Liver (tissue), 9 donors: ENCODE results near the gene MAN1C1. TPM values are rescaled to one million over a fixed set of nuclear protein-coding genes. Genes with fewer than 3 reads are reported as not detected.

Experiments used
- DNase-seq: peaks from one replicate; pipeline ENCODE4 v3.0.0-alpha.2; 2017; ENCODE audit warnings: low spot score
- H3K27ac ChIP-seq, 2 donors: one replicate each; pipeline ENCODE4 v1.7.0; 2013; ENCODE audit warnings: inconsistent platforms in 2 of 2, low read length in 2 of 2, control low read depth in 1 of 2, low read depth in 1 of 2, mild to moderate bottlenecking in 1 of 2
- H3K27me3 ChIP-seq, 4 donors: one replicate each; pipeline versions ENCODE4 v1.6.1 to v1.7.0; 2013; ENCODE audit warnings: low read length in 3 of 4, inconsistent platforms in 1 of 4, mild to moderate bottlenecking in 1 of 4, moderate library complexity in 1 of 4; ENCODE audit not compliant: control insufficient read depth in 4 of 4, insufficient read depth in 4 of 4
- H3K36me3 ChIP-seq, 4 donors: one replicate each; pipeline versions ENCODE4 v1.6.1 to v1.7.0; 2013; ENCODE audit warnings: low read length in 3 of 4, mild to moderate bottlenecking in 3 of 4, low read depth in 1 of 4, moderate library complexity in 1 of 4; ENCODE audit not compliant: control insufficient read depth in 4 of 4, insufficient read depth in 3 of 4
- H3K4me1 ChIP-seq, 4 donors: one replicate each; pipeline versions ENCODE4 v1.6.1 to v1.7.0; 2013; ENCODE audit warnings: low read length in 3 of 4, mild to moderate bottlenecking in 3 of 4, moderate library complexity in 1 of 4; ENCODE audit not compliant: control insufficient read depth in 4 of 4, insufficient read depth in 4 of 4
- H3K4me3 ChIP-seq, 3 donors: one replicate each; pipeline versions ENCODE4 v1.6.1 to v1.7.0; 2013; ENCODE audit warnings: low read length in 3 of 3, control low read depth in 1 of 3, low read depth in 1 of 3, mild to moderate bottlenecking in 1 of 3
- H3K9ac ChIP-seq, 2 donors: one replicate each; pipeline ENCODE4 v1.7.0; 2013; ENCODE audit warnings: low read length in 2 of 2, mild to moderate bottlenecking in 2 of 2, moderate library complexity in 2 of 2, control low read depth in 1 of 2, low read depth in 1 of 2
- H3K9me3 ChIP-seq, 4 donors: one replicate each; pipeline versions ENCODE4 v1.6.1 to v1.7.0; 2013; ENCODE audit warnings: low read length in 3 of 4; ENCODE audit not compliant: control insufficient read depth in 4 of 4
- FOXA1 ChIP-seq: IDR thresholded peaks from 2 replicates; pipeline ENCODE4 v1.6.1; 2016; ENCODE audit warnings: antibody characterized with exemption
- FOXA2 ChIP-seq: IDR thresholded peaks from 2 replicates; pipeline ENCODE4 v1.6.1; 2016; ENCODE audit warnings: antibody characterized with exemption
- GABPA ChIP-seq, 2 donors: IDR thresholded peaks in 1 of 2; conservative IDR thresholded peaks in 1 of 2; 2 replicates each; pipeline ENCODE4 v1.6.1; 2016; ENCODE audit warnings: antibody characterized with exemption in 2 of 2, mild to moderate bottlenecking in 1 of 2, moderate library complexity in 1 of 2
- HNF4A ChIP-seq, 2 donors: conservative IDR thresholded peaks; 2 replicates each; pipeline ENCODE4 v1.6.1; 2016; ENCODE audit warnings: antibody characterized with exemption in 2 of 2, mild to moderate bottlenecking in 2 of 2
- HNF4G ChIP-seq: IDR thresholded peaks from 2 replicates; pipeline ENCODE4 v1.6.1; 2016; ENCODE audit warnings: antibody characterized with exemption
- JUND ChIP-seq, 2 donors: IDR thresholded peaks; 2 replicates each; pipeline ENCODE4 v1.6.1; 2016; ENCODE audit warnings: antibody characterized with exemption in 2 of 2
- NR2F2 ChIP-seq: IDR thresholded peaks from 2 replicates; pipeline ENCODE4 v1.6.1; 2016; ENCODE audit warnings: antibody characterized with exemption
- RAD21 ChIP-seq, 2 donors: IDR thresholded peaks; 2 replicates each; pipeline ENCODE4 v1.6.1; 2016; ENCODE audit warnings: antibody characterized with exemption in 2 of 2, mild to moderate bottlenecking in 2 of 2
- RXRA ChIP-seq, 2 donors: IDR thresholded peaks; 2 replicates each; pipeline ENCODE4 v1.6.1; 2017 to 2018; ENCODE audit warnings: antibody characterized with exemption in 2 of 2, mild to moderate bottlenecking in 1 of 2
- SP1 ChIP-seq: IDR thresholded peaks from 2 replicates; pipeline ENCODE4 v1.6.1; 2018; ENCODE audit warnings: antibody characterized with exemption, mild to moderate bottlenecking
- TAF1 ChIP-seq: conservative IDR thresholded peaks from 2 replicates; pipeline ENCODE4 v1.6.1; 2016; ENCODE audit warnings: antibody characterized with exemption, mild to moderate bottlenecking
- YY1 ChIP-seq: IDR thresholded peaks from 2 replicates; pipeline ENCODE4 v1.6.1; 2016; ENCODE audit warnings: antibody characterized with exemption, mild to moderate bottlenecking
- WGBS: extraction: QIAGEN DNeasy Blood & Tissue Kit; methylation state at CpG from one replicate; pipeline ENCODE4 v1.1.7; 2013; 5-methylcytosine and 5-hydroxymethylcytosine counted together
- polyA plus RNA-seq, 2 donors: library from polyadenylated mRNA; stranded (reverse) in 1 of 2; unstranded in 1 of 2; fragments of 200-250 nt in 1 of 2; fragments of >200 nt in 1 of 2; fragmentation: Nextera tagmentation in 1 of 2; extraction: Ambion mirVana in 1 of 2; gene quantifications; one replicate each; pipeline versions ENCODE4 v1.2.1 to v1.2.3, GENCODE V29; 2013 to 2015
- total RNA-seq, 2 donors: library from RNA; depleted of rRNA; stranded (reverse); fragments of >200 nt; gene quantifications; one replicate each; pipeline ENCODE4 v1.2.3, GENCODE V29; 2014
- TF ChIP-seq, protein P1 (sequence below): IDR thresholded peaks from 2 replicates; pipeline ENCODE4 v1.6.1; 2016; ENCODE audit warnings: antibody characterized with exemption
- TF ChIP-seq, protein P2 (sequence below): IDR thresholded peaks from 2 replicates; pipeline ENCODE4 v1.6.1; 2016; ENCODE audit warnings: antibody characterized with exemption
- TF ChIP-seq, protein P3 (sequence below): IDR thresholded peaks from 2 replicates; pipeline ENCODE4 v1.6.1; 2016; ENCODE audit warnings: antibody characterized with exemption, mild to moderate bottlenecking
- TF ChIP-seq, protein P4 (sequence below): IDR thresholded peaks from 2 replicates; pipeline ENCODE4 v1.6.1; 2016; ENCODE audit warnings: antibody characterized with exemption
- TF ChIP-seq, protein P5 (sequence below): fragments of 150-350 bp; IDR thresholded peaks from 2 replicates; pipeline ENCODE4 v1.5.1; 2017; ENCODE audit warnings: improper control_type of control experiment, low read depth, low read length; ENCODE audit not compliant: missing input control
- donor health status: healthy.
- donor health status: healthy.
- donor health status: healthy.
- donor health status: healthy.
- donor health status: healthy.

Gene MAN1C1
- total and polyA plus RNA-seq, 4 donors = 6.3 to 16.0 (median 8.1) TPM

DNA sequence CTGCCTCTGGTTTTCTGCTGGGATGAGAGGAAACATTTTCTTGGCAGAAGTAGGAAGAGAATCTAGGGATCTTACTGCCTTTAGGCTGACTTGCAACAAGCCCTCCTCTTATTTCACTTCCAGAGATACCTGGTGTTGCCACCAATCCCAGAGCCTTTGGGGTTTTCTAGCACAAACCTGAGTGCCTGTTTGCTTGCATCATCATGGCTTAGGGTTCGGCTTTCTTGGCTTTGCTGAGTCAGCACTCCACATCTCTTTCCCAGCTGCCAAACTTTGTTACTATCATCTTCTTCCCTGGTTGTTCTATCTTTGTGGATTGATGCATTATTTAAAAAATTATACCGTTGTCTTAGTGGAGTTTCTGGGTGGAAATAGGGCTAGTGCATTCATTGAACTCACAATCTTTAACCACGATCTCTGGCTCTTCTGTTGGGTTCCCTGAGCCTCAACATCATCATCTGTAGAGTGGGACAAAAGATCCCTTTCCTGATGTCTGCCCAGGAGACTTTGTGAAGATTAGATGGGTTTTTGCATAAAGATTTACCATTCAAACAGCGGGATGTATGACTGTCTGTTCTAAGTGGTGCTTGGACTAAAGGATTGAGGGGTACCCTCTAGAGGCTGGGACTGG lies 106.8 kb downstream of the MAN1C1 start:
- DNase-seq = no peak
- Histone ChIP-seq H3K36me3 (no peaks in the 10 kb centered on the region), H3K27me3 (no peaks in the 10 kb centered on the region), H3K9me3 (no peaks in the 10 kb centered on the region), H3K4me1 (peaks cover 0 to 9% (median 5%) of the 10 kb centered on the region in 4 donors), H3K27ac (no peak overlapping the region), H3K4me3 (no peak overlapping the region), H3K9ac (no peak overlapping the region)
- 76% methylated on average over 4 of the region's 4 CpGs for WGBS
- TF ChIP-seq, protein P1, sequence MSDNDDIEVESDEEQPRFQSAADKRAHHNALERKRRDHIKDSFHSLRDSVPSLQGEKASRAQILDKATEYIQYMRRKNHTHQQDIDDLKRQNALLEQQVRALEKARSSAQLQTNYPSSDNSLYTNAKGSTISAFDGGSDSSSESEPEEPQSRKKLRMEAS = no peak
- TF ChIP-seq, protein P2, sequence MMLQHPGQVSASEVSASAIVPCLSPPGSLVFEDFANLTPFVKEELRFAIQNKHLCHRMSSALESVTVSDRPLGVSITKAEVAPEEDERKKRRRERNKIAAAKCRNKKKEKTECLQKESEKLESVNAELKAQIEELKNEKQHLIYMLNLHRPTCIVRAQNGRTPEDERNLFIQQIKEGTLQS = no peak
- TF ChIP-seq TAF1 (no peak), HNF4A (conservative IDR thresholded peaks at IDR 0.05) (no peak), FOXA2 (no peak)

DNA sequence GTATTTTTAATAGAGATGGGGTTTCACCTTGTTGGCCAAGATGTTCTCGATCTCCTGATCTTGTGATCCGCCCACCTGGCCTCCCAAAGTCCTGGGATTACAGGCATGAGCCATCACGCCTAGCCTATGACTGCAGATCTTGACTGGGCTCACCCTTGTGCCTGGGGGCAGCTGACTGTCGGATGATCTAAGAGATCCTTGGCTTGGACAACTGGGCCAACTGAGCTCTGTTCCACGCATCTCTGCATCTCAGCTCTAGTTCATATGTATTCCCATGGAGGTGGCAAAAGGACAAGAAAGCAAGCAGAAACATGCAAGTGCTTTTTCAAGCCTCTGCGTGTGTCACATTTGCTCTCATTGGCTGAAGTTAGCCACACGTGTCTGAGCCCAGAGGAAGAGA lies 107.6 kb downstream of the MAN1C1 start:
- TF ChIP-seq SP1 (no peak), FOXA1 (no peak), RAD21 (IDR thresholded peaks at IDR 0.05) (no peak), TAF1 (no peak), HNF4G (no peak), RXRA (IDR thresholded peaks at IDR 0.05) (no peak), HNF4A (conservative IDR thresholded peaks at IDR 0.05) (no peak), YY1 (no peak), FOXA2 (no peak), GABPA (IDR thresholded peaks at IDR 0.05 in 1 of 2, conservative IDR thresholded peaks at IDR 0.05 in 1 of 2) (no peak), JUND (IDR thresholded peaks at IDR 0.05) (no peak), NR2F2 (no peak)
- TF ChIP-seq, protein P3, sequence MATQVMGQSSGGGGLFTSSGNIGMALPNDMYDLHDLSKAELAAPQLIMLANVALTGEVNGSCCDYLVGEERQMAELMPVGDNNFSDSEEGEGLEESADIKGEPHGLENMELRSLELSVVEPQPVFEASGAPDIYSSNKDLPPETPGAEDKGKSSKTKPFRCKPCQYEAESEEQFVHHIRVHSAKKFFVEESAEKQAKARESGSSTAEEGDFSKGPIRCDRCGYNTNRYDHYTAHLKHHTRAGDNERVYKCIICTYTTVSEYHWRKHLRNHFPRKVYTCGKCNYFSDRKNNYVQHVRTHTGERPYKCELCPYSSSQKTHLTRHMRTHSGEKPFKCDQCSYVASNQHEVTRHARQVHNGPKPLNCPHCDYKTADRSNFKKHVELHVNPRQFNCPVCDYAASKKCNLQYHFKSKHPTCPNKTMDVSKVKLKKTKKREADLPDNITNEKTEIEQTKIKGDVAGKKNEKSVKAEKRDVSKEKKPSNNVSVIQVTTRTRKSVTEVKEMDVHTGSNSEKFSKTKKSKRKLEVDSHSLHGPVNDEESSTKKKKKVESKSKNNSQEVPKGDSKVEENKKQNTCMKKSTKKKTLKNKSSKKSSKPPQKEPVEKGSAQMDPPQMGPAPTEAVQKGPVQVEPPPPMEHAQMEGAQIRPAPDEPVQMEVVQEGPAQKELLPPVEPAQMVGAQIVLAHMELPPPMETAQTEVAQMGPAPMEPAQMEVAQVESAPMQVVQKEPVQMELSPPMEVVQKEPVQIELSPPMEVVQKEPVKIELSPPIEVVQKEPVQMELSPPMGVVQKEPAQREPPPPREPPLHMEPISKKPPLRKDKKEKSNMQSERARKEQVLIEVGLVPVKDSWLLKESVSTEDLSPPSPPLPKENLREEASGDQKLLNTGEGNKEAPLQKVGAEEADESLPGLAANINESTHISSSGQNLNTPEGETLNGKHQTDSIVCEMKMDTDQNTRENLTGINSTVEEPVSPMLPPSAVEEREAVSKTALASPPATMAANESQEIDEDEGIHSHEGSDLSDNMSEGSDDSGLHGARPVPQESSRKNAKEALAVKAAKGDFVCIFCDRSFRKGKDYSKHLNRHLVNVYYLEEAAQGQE = no peak
- TF ChIP-seq, protein P4, sequence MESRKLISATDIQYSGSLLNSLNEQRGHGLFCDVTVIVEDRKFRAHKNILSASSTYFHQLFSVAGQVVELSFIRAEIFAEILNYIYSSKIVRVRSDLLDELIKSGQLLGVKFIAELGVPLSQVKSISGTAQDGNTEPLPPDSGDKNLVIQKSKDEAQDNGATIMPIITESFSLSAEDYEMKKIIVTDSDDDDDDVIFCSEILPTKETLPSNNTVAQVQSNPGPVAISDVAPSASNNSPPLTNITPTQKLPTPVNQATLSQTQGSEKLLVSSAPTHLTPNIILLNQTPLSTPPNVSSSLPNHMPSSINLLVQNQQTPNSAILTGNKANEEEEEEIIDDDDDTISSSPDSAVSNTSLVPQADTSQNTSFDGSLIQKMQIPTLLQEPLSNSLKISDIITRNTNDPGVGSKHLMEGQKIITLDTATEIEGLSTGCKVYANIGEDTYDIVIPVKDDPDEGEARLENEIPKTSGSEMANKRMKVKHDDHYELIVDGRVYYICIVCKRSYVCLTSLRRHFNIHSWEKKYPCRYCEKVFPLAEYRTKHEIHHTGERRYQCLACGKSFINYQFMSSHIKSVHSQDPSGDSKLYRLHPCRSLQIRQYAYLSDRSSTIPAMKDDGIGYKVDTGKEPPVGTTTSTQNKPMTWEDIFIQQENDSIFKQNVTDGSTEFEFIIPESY = no peak
- TF ChIP-seq, protein P5, sequence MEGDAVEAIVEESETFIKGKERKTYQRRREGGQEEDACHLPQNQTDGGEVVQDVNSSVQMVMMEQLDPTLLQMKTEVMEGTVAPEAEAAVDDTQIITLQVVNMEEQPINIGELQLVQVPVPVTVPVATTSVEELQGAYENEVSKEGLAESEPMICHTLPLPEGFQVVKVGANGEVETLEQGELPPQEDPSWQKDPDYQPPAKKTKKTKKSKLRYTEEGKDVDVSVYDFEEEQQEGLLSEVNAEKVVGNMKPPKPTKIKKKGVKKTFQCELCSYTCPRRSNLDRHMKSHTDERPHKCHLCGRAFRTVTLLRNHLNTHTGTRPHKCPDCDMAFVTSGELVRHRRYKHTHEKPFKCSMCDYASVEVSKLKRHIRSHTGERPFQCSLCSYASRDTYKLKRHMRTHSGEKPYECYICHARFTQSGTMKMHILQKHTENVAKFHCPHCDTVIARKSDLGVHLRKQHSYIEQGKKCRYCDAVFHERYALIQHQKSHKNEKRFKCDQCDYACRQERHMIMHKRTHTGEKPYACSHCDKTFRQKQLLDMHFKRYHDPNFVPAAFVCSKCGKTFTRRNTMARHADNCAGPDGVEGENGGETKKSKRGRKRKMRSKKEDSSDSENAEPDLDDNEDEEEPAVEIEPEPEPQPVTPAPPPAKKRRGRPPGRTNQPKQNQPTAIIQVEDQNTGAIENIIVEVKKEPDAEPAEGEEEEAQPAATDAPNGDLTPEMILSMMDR = no peak
- TF ChIP-seq, protein P2 = no peak
- Histone ChIP-seq H3K4me1 (peaks cover 0 to 9% (median 5%) of the 10 kb centered on the region in 4 donors), H3K27me3 (no peaks in the 10 kb centered on the region), H3K9ac (no peak overlapping the region), H3K27ac (no peak overlapping the region), H3K4me3 (no peak overlapping the region), H3K9me3 (no peaks in the 10 kb centered on the region), H3K36me3 (no peaks in the 10 kb centered on the region)
- no peak for DNase-seq
- WGBS = 94% methylated on average over 7 of the region's 7 CpGs
